Measurements from ENCODE around the gene TSC22D3.

GRCh38 chrX:107758231-107758766 lies 17.3 kb downstream of the TSC22D3 start:
- no peak for TF ChIP-seq CTCF (IDR thresholded peaks at IDR 0.05; ENCODE audit: poor library complexity)
- TF ChIP-seq EZH2 (IDR thresholded peaks at IDR 0.05; ENCODE audit: borderline replicate concordance), result no peak

Measured in hepatocyte (in vitro differentiated cells).